HG02678 (cell line): Measurements from ENCODE around the gene ATL1.
"Not testable (repeated sequence)": the region's sequence is repeated elsewhere in the genome, so short reads cannot be mapped to it uniquely, and the experiment has no call there.

Experiments
- ATAC-seq: cut with Tn5 transposase; IDR thresholded peaks from one replicate; pipeline ENCODE4 v1.9.1; 2021; ENCODE audit warnings: mild to moderate bottlenecking, moderate library complexity; ENCODE audit not compliant: unreplicated experiment

Gene ATL1

DNA sequence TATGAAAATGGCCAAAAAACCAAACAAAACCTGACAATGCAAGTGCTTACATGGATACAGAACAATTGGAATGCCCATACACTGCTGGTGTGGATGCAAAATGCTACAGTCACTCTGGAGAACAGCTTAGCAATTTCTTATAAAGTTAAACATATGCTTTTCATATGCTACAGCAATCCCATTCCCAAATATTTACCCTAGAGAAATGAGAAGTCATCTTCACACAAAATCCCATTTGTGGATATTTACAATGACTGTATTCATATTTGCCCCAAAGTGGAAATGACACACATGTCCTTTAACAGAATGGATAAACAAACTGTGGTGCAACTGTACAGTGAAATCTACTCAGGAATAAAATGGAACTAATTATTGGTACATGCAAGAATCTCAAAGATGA, 87.8 kb downstream of the ATL1 start:
- ATAC-seq = peak; percentile 18

DNA sequence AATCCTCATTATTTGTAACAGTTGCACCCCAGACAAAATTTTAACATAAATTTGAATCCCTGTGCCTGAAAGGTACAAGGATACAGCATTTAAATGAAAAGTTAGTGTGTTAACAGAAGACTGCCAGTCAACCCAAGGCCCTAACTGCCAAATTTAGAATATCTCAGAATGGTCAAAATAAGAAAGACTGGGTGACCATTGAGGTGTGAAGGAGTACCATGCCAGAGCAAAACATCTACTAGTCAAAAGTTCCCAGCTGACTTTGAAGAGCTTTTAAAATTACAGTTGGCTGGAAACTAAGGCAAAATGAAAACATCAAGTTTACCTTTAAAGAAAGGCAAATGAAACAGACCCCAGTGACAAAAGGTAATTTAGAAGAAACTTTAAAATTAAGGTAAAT, 89.7 kb downstream of the ATL1 start:
- ATAC-seq = peak; percentile 57

DNA sequence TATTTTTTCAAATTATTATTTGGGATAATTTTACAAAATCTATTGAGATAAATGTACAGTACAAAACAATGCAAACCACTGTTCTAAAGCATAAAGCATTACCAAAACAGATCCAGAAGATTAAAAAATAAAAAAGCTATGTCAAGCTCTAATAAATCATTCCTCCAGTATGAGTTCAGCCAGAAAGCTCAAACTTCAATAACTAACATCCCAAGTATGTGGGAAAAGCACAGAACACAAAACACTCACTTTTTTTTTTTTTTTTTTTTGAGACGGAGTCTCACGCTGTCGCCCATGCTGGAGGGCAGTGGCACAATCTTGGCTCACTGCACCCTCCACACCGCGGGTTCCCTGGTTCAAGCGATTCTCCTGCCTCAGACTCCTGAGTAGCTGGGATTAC, 96.8 kb downstream of the ATL1 start:
- ATAC-seq = no peak

DNA sequence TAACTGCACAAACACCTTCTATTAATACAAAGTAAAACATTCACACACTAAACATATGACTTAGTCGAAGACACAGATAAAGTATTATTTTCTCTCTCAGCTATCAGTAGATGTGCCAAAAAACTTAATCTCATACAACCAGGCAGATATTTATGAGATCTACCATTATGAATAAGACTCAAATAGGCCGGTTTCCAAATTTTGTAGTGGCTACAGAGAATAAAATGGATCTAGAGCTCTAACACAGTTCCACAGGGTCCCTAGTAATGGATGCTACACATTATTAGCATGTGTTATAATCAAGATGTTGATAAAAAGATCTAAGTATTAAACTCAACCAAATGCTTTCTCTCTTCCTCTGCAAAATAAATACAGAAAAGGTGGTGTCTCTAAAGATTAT, 97.8 kb downstream of the ATL1 start:
- ATAC-seq = no peak

DNA sequence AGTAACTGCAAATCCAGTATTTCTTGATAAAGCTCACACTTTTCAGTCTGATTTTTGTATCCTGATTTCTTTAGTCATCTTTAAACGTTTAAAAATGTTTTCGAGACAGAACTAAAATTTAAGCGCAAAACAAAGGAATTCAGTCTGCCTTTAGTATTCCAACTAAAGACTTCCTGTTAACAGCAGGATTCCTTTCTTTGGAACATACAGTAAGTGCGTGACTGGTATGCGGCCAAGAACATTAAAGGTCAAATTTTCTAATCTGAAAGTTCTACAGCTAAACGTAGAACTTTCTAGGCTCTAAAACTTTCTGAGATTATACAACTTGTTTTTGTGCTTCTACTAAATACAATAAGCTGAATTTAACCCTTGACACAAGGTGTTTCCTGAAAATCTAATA, 98.3 kb downstream of the ATL1 start:
- no peak for ATAC-seq

DNA sequence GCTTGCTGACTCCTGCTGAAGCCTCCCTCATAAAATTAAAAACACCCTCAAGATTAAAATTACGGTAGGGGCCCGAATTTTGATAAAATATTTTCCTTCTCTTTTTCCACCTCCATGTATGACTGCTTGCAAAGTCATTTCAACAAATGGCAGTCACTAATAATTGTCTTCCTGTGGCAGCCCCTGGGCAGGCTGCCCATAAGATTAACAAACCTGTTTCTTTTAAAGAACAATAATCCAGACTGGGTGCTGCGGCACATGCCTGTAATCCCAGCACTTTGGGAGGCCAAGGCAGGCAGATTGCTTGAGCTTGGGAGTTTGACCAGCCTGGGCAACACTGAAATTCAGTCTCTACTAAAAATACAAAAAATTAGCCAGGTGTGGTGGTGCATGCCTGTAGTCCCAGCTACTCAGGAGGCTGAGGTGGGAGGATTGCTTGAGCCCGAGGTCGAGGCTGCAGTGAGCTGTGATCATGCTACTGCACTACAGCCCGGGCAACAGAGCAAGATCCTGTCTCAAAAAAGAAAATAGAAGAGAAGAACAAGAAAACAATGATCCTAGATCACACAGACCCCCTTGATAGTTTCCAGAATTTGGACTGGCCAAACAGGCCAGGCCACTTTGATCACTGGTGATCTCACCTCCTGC, 99.5 kb downstream of the ATL1 start:
- no peak for ATAC-seq

DNA sequence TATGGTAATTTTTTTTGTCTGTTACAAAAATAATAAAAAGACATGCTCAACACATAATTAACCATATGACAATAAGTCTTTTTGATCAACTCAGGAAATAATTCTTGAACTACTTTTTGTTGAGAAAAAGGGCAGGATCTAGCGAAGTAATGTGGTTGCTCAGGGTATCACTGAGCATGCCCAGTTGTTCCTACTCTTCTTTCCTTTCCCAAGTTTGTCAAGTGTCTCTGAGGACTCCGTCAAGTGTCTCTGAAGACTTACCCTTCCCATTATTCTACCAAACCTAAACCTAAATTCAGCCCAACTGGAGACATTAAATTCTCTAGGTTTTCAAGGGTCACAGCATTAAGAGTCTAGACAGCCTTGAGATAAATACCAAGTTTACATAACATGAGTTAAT, 104.6 kb downstream of the ATL1 start:
- not testable (repeated sequence) for ATAC-seq

DNA sequence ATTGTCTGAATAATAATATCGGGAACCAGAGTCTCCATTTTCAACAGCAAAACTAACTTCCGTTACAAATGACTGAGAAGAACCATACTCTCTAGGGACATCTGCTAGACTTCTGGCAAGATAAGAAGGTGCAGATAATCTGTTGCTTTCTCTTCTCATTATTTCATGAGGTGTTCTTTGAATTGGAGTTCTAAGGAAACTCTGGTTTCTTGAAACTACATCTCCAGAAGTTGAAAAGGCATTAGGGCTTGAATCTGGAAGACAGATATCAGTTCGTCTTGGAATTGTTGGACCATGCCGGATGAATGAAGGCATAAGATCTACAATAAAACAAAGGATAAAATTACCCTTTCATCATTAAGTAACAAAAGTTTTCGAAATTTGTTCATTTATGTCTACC, 105.4 kb downstream of the ATL1 start:
- ATAC-seq = peak; percentile 30

DNA sequence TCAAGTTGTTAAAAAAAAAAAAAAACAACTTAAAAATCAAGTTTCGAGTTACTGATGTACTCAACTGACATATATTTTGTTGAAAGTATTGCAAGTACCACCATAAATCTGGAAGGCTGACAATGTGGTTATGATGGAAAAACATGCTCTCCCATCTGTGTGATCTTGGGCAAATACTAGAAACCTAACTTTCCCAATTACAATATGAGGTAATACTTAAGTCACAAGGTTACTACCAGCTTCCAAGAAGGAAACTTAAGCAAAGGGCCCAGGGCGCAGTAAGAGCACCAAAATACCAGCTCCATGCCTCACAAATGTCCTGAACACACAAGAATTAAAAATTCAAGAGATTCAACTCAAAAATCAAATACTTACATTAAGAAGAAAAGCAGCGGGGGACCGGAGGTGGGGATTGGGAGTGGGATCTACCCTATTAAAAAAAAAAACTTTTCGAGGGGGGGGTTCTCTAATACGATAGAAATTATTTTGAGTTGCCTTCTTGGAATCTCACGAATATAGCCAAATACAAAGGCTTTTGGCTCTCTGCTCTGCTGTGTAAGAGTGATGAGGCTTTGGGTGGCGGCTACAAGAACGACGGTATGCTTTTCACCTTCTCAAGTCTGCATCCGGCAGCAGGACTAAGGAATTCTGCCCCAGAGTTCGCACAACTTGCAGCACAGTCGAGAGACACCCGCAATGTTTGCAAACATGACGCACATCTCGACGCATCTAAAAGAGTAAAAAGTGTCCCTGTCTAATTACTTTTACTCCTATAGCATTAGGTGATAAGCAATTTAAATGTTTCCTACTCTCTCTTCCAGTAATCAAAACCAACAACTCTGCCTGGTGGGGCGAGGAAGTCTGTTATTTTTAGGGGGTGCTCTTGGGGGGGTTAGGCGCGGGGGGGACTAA, 107.1 kb downstream of the ATL1 start:
- ATAC-seq = no peak

DNA sequence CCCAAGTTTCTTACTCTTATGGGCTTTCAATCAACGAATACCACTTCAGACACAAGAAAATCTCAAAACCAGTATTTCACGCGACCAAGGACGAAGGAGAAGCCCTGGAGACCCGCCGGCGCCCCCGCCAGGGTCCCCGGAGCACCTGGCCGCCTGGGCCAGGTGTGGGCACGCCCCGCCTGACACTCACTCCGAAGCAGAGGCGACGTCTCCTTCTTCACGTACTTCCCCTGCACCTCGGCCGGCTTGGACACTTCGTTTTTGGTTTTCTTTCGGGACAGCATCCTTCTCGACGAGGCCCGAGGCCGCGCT, 107.7 kb downstream of the ATL1 start:
- peak; percentile 42 for ATAC-seq

DNA sequence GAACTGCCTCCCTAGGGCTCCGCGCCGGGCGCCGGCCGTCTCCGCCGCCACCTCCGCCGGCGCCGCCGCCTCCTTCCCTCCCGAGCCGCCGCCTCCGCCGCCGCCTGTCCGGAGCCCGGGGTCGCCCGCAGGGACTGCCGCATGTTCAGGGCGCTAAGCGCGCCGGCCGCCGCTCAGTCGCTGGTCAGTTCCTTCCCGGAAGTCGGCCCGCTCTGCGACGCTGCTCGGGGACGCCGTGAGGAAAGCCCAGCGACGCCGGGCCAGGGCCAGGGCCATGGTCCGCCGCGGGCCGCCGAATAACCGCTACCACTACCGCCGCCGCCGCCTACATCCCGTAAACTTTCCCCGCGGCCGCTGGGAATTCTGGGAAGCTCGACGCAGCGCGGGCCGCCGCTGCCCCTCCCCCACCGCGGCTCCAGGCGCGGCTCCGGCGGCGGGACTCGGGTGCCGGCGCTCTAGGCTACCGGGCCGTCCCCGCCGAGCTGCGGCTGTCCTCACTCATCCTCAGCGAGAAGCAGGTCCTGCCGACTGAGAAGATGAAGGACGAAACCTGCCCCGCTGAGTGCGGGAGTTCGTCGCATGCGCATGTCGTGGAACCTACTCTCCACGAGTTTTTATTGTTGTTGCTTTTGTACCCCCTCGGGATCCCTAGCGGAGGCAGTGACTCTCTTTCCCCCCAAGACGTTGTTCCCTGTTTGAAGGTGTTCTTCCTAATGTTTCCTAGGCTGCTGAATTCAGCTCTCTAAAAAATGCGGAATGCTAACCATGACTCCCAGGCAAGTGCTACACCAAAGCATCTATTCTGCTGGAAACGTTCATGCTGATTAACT, 108.3 kb downstream of the ATL1 start, which contains the start of gene SAV1:
SAV1 (minus strand) TSS at position 311 of the 830 bp plus-strand sequence. CDS start 339 bp downstream, outside the sequence.
- peak; percentile 65 for ATAC-seq

DNA sequence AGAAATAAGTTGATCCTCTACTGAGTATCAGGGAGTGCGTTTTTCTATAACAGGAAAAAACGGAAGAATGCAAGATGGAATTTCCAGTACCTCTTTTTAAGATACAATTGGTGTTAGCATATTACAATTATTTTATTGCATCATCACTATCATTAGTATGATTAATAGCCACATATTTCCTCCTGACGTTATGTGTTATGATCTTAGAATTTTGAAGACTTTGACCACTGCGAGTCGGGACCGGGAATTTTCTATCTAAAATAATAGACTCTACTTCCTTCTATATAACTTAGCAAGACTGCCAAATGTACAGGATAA, 108.8 kb downstream of the ATL1 start:
- no peak for ATAC-seq

DNA sequence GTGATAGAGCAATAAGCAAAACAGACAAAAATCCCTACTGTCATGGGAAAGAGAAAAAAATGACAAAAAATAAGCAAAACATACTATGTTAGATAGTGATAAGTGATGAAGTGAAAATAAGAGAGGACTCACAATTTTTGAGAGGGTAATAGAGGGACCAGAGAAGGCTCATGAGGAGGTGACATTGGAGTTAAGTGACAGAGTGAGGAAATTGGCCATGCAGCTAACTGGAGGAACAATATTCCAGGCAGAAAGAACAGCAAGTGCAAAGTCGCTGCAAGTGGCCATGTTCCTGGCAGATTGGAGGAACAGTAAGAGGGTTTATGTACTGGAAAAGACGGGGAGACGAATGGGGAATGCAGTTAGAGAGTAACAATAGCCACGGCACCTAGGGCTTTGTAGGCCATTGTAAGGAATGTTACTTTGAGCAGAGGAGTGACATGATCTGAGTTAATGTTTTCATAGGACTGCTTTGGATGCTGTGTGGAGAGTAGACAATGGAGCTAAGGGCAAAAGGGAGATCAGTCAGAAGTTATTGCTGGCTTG, 109.6 kb downstream of the ATL1 start:
- no peak for ATAC-seq

DNA sequence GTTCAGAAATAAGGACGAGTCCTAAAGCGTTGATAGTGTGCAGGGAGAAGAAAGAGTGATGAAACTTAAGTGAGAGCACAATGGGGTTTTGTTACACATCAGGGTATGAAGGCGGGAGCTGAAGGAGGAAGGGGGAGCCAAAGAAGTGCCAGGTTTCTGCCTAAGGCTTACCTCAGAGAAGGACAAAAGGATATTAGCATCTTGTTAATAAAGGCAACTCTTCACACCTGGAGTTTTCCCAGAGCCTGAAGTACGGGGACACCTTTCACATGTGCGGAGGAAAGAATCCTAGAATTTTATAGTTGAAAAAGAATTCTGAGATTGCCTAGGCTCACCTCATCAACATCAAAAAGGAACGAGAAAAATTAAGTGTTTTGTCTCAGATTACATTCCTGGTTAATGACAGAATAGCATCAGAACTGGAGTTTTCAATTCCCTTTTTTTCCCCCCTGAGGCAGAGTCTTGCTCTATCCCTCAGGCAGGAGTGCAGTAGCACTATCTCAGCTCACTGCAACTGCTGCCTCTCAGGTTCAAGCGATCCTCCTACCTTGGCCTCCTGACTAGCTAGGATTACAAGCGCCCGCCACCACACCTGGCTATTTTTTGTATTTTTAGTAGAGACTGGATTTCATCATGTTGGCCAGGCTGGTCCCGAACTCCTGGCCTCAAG, 110.4 kb downstream of the ATL1 start:
- ATAC-seq = no peak

DNA sequence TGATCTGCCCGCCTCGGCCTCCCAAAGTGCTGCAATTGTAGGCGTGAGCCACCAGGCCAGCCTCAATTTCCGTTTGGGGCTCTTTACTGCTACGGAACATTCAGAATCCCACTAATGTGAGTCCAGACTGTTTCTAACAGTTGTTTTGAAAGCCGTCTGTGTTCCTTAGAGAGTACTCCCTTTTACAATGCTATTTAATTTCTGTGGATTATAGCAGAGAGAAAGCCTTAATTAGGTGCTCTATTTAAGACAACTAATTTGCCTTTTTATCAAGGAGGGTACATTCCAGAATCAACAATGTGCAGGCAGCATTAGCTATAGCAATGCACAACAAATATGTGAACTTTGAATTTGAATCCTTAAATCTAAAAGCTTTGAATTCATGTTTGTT, 110.9 kb downstream of the ATL1 start:
- no peak for ATAC-seq

DNA sequence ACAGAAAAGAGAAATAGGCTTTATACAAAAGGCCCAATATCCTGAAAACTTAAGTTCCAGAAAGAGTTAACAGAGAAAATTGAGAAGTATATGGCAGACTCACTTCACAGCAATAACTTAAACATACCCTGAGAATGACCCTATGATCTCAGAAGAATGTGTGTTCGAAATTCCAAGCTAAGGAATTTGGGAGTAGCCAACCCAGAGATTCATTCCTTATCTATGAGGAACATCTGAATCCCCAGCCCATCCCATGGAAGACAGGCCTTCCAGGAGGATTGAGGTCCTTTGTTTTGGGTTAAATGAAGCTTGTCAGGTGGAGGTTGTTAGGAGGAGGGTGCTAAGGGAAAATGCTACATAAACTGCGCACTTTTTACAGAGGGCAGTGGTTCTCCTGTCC, 115.7 kb downstream of the ATL1 start:
- no peak for ATAC-seq

DNA sequence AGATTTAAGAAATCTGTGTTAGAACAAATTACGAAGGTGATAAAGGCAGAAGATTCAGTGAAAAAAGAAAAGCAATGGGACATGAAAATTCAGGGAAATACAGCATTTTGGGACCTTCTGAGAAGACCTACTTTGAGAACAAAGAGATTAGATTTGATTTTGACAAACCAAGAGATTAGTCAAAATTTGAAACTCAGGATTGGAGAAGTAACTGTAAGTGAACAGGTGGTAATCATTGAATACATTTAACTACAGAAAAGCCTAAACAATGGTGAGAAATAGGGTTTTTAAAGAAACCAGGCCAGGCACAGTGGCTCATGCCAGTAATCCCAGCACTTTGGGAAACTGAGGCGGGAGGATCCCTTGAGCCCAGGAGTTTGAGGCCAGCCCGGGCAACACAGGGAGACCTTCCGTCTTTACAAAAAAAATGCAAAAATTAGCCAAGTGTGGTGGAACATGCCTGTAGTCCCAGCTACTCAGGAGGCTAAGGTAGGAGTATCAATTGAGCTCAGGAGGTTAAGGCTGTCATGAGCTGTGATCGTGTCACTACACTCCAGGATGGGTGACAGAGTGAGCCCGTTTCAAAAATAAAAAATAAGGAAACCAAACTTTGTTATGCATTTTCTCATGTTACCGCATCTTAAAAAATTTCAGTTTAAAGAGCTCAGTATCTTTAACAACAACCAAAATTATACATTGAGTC, 117.0 kb downstream of the ATL1 start:
- ATAC-seq = peak; percentile 40

DNA sequence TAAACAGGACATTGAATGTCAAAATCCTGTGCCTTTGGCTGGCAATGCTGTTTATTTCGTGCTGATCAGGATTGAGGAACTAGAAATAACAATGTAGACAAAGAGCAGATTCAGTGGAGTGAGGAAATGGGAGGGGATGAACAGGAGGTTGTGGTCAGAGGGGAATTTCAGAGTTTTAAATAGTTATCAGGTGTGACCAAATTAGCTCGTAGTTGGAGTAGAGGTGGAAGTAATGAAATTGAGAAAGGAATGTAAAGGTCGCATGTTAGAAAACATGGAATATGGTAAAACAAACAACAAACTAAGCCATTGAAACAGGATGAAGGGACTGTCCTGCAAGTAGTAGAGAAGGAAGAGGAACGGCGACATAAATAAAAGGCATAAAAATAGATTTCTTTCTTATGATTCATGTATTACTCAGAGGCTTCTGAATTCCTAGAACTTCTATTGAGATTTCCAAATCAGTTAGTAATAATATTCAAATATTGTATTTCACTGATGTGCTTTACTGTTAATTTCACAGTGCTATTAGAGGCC, 117.7 kb downstream of the ATL1 start:
- ATAC-seq = peak; percentile 59

DNA sequence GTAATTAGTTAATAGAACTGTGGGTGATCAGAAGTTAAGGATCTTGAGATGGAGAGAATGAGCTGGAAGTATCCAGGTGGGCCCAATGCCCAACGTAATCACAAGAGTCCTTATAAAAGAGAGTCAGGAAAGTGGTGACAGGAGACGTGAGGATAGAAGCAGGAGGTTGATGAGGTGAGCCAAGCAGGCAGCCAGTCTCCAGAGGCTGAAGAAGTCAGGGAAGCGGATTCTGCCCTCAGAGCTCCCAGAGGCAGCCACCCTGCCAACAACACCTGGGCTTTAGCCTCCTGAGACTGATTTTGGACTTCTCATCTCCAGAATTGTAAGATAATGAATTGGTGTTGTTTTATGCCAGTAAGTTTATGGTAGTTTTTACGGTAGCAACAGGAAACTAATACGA, 118.2 kb downstream of the ATL1 start:
- ATAC-seq = no peak

DNA sequence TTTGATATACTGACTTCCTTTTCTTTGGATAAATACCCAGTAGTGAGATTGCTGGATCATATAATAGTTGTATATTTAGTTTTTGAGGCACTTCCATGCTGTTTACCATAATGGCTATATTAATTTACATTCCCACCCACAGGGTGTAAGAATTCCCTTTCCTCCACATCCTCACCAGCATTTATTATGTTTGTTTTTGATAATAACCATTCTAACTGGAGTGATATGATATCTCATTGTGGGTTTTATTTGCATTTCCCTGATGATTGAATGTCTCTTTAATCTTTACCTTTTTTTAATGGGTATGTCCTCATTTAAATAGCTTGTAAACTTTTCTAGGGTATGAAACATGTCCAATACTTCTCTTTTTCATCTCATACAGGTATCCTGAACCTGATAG, 119.7 kb downstream of the ATL1 start:
- ATAC-seq = no peak
